BE2C (cell line): ENCODE data around the gene UGT1A8.

Experiments used
- DNase-seq: peaks from one replicate; pipeline ENCODE4 v3.0.0-alpha.2; 2020
- H3K27me3 ChIP-seq: fragments of 250-450 bp; sonication (Bioruptor Pico); 2 replicates; pipeline ENCODE4 v1.5.1; 2020; ENCODE audit warnings: mild to moderate bottlenecking
- H3K36me3 ChIP-seq: fragments of 250-450 bp; sonication (Bioruptor Pico); 2 replicates; pipeline ENCODE4 v1.5.1; 2020; ENCODE audit warnings: mild to moderate bottlenecking
- H3K4me1 ChIP-seq: fragments of 250-450 bp; sonication (Bioruptor Pico); 2 replicates; pipeline ENCODE4 v1.5.1; 2020
- H3K4me3 ChIP-seq: 2 replicates; pipeline ENCODE4 v1.5.1; 2011; ENCODE audit warnings: low read depth, low read length
- H3K9me3 ChIP-seq: fragments of 250-450 bp; sonication (Bioruptor Pico); 2 replicates; pipeline ENCODE4 v1.5.1; 2020
- CTCF ChIP-seq: IDR thresholded peaks from 2 replicates; pipeline ENCODE4 v1.5.1; 2012; ENCODE audit warnings: mild to moderate bottlenecking, low read depth, low read length

The UGT1A8 gene

GRCh38 chr2:233689031-233689430 is 71.6 kb downstream of the UGT1A8 start:
- Histone ChIP-seq H3K4me1 (no peaks in the 10 kb centered on the region), H3K36me3 (no peaks in the 10 kb centered on the region), H3K27me3 (no peaks in the 10 kb centered on the region), H3K9me3 (no peaks in the 10 kb centered on the region), H3K4me3 (no peak overlapping the region)
- no peak for DNase-seq
- no peak for TF ChIP-seq CTCF

GRCh38 chr2:233689501-233689900 is 72.1 kb downstream of the UGT1A8 start:
- TF ChIP-seq CTCF: no peak
- no peaks in the 10 kb centered on the region for H3K9me3 ChIP-seq
- no peak for DNase-seq
- no peaks in the 10 kb centered on the region for H3K27me3 ChIP-seq
- H3K4me3 ChIP-seq: no peak overlapping the region
- no peaks in the 10 kb centered on the region for H3K4me1 ChIP-seq
- H3K36me3 ChIP-seq: no peaks in the 10 kb centered on the region

- no peaks in the 10 kb centered on the region for H3K36me3 ChIP-seq
- no peak for TF ChIP-seq CTCF
- no peaks in the 10 kb centered on the region for H3K9me3 ChIP-seq
- H3K4me1 ChIP-seq: no peaks in the 10 kb centered on the region
- no peaks in the 10 kb centered on the region for H3K27me3 ChIP-seq
- H3K4me3 ChIP-seq: no peak overlapping the region
- no peak for DNase-seq
Observed at GRCh38 chr2:233690444-233690843, 73.0 kb downstream of the UGT1A8 start.

- no peak overlapping the region for H3K4me3 ChIP-seq
- H3K9me3 ChIP-seq: no peaks in the 10 kb centered on the region
- TF ChIP-seq CTCF: no peak
- H3K4me1 ChIP-seq: no peaks in the 10 kb centered on the region
- H3K36me3 ChIP-seq: no peaks in the 10 kb centered on the region
- H3K27me3 ChIP-seq: no peaks in the 10 kb centered on the region
- no peak for DNase-seq
Observed at GRCh38 chr2:233691443-233692433, 74.3 kb downstream of the UGT1A8 start.

- Histone ChIP-seq H3K27me3 (no peaks in the 10 kb centered on the region), H3K9me3 (no peaks in the 10 kb centered on the region), H3K4me3 (no peak within 1 kb of the TSS), H3K4me1 (no peaks in the 10 kb centered on the region), H3K36me3 (no peaks in the 10 kb centered on the region)
- DNase-seq: no peak
- no peak for TF ChIP-seq CTCF
Observed at GRCh38 chr2:233692648-233693047, 75.2 kb downstream of the UGT1A8 start, which contains the start of gene UGT1A6. UGT1A6 (plus strand) TSS chr2:233692890; CDS start chr2:233693005, 115 bp downstream.

GRCh38 chr2:233693963-233694362 is 76.5 kb downstream of the UGT1A8 start:
- no peaks in the 10 kb centered on the region for H3K4me1 ChIP-seq
- H3K9me3 ChIP-seq: no peaks in the 10 kb centered on the region
- no peak for DNase-seq
- H3K36me3 ChIP-seq: no peaks in the 10 kb centered on the region
- TF ChIP-seq CTCF: no peak
- H3K27me3 ChIP-seq: no peaks in the 10 kb centered on the region
- no peak overlapping the region for H3K4me3 ChIP-seq
